Heart left ventricle (tissue), 16 donors: ENCODE measurements around the gene MRPL53. TPM values are rescaled to one million over a fixed set of nuclear protein-coding genes. Genes with fewer than 3 reads are reported as not detected.

ENCODE experiments used
- ATAC-seq, 4 donors: fragments of 200-7000 bp; cut with Tn5 transposase; one replicate each; pipeline ENCODE4 v1.9.1; 2020 to 2022; ENCODE audit warnings: moderate library complexity in 4 of 4, mild to moderate bottlenecking in 3 of 4, moderate number of reproducible peaks in 1 of 4
- DNase-seq, 5 donors: peaks; one replicate each; pipeline ENCODE4 v3.0.0-alpha.2; 2020
- H3K27ac ChIP-seq, 12 donors: fragments of 200-600 bp; sonication (generic) in 4 of 12; one replicate each; pipeline versions ENCODE4 v1.5.0 to v1.8.0; 2016 to 2022; ENCODE audit warnings: mild to moderate bottlenecking in 2 of 12
- H3K27me3 ChIP-seq, 9 donors: fragments of 200-600 bp; sonication (generic) in 2 of 9; one replicate each; pipeline versions ENCODE4 v1.5.1 to v1.8.0; 2016 to 2022; ENCODE audit warnings: mild to moderate bottlenecking in 3 of 9
- H3K36me3 ChIP-seq, 9 donors: fragments of 200-600 bp; sonication (generic) in 2 of 9; one replicate each; pipeline versions ENCODE4 v1.5.0 to v1.8.0; 2018 to 2022; ENCODE audit warnings: mild to moderate bottlenecking in 2 of 9
- H3K4me1 ChIP-seq, 12 donors: fragments of 200-600 bp; sonication (generic) in 4 of 12; one replicate each; pipeline versions ENCODE4 v1.5.0 to v1.8.0; 2016 to 2022; ENCODE audit warnings: mild to moderate bottlenecking in 3 of 12
- H3K4me3 ChIP-seq, 12 donors: fragments of 200-600 bp; sonication (generic) in 4 of 12; one replicate each; pipeline versions ENCODE4 v1.5.0 to v1.8.0; 2017 to 2022; ENCODE audit warnings: mild to moderate bottlenecking in 9 of 12, moderate library complexity in 4 of 12
- H3K9me3 ChIP-seq, 12 donors: fragments of 200-600 bp; sonication (generic) in 4 of 12; one replicate each; pipeline versions ENCODE4 v1.5.0 to v1.8.0; 2016 to 2022; ENCODE audit warnings: mild to moderate bottlenecking in 1 of 12
- CTCF ChIP-seq, 12 donors: fragments of 200-600 bp; sonication (generic) in 4 of 12; IDR thresholded peaks; one replicate each; pipeline versions ENCODE4 v1.5.0 to v1.8.0; 2018 to 2022; ENCODE audit warnings: antibody characterized with exemption in 12 of 12, mild to moderate bottlenecking in 5 of 12
- POLR2A ChIP-seq, 2 donors: fragments of 450-650 bp; IDR thresholded peaks; one replicate each; pipeline ENCODE4 v1.6.1; 2017; ENCODE audit warnings: antibody characterized with exemption in 2 of 2, mild to moderate bottlenecking in 2 of 2, moderate library complexity in 2 of 2
- WGBS, 4 donors: extraction: QIAGEN DNeasy Blood & Tissue Kit in 2 of 4; methylation state at CpG; one replicate each; pipeline versions ENCODE4 v1.1.5 to v1.1.7; 2013 to 2018; 5-methylcytosine and 5-hydroxymethylcytosine counted together
- intact Hi-C, 10 donors: fragments of 100-400 bp; cut with DNase I; formaldehyde crosslinking; loops; one replicate each; pipeline versions ENCODE4 v1.11.1 to v1.14.2; 2022
- polyA plus RNA-seq, 2 donors: library from polyadenylated mRNA; stranded (reverse); fragments of 200-250 nt; gene quantifications; one replicate each; pipeline ENCODE4 v1.2.3, GENCODE V29; 2013
- total RNA-seq, 9 donors: library from RNA; depleted of rRNA in 2 of 9; stranded (reverse); fragments of >200 nt in 2 of 9; fragmentation: NEBNext Ultra II Directional in 3 of 9; extraction: Animal tissue kit (Norgen Biotek cat#: 25700) in 3 of 9; gene quantifications; one replicate each; pipeline versions ENCODE4 v1.1.0 to v1.2.4, GENCODE V29; 2016 to 2023
- donor health status: ischemic (EF 13 %, LVEDD 7.1; RV severe dilation, severe dysfunction).
- donor health status: healthy with polysubstance abuse.
- donor health status: DM: no; HTN: yes; CAD: no.
- donor health status: DM: no; HTN: no; CAD: no.
- donor health status: ischemic (EF 25% LVEDD 6.9; RV normal size, moderate dysfunction).
- donor health status: ischemic (EF 25% LVEDD 5.7; RV mildly dilated, moderate dysfunction).
- donor health status: healthy.
- donor health status: DM: yes; HTN: yes; CAD: no.
- donor health status: ischemic (EF 35%, LVEDD 5.7; RV mildly dilated, moderate dysfunction).
- donor health status: nonischemic (EF 11% LVEDD 7.7; RV severe dilation, severe dysfunction).
- donor health status: DM: yes; HTN: yes; CAD: no.
- donor health status: PGD.
- donor health status: ischemic (EF 29% LVEDD 5.4; RV normal size, mild dysfunction).
- donor health status: nonischemic (EF 23%, LVEDD 6.1; RV moderate dilation, normal function).

Gene MRPL53
- total and polyA plus RNA-seq, 11 donors = 64.9 to 180 (median 135) TPM

GRCh38 chr2:74458938-74459363 is 13.5 kb downstream of the MRPL53 start:
- peaks cover 0 to 27% (median 22%) of the 10 kb centered on the region in 9 donors for H3K36me3 ChIP-seq
- no peaks in the 10 kb centered on the region for H3K27me3 ChIP-seq
- no peaks in the 10 kb centered on the region for H3K9me3 ChIP-seq
- H3K4me3 ChIP-seq = peak overlapping the region; percentile 52 to 83 (median 70)
- H3K4me1 ChIP-seq = peaks cover 5 to 42% (median 33%) of the 10 kb centered on the region in 12 donors
- DNase-seq = no peak
- no peak for ATAC-seq
- no peak for TF ChIP-seq CTCF (IDR thresholded peaks at IDR 0.05)
- TF ChIP-seq POLR2A (IDR thresholded peaks at IDR 0.05) = no peak
- H3K27ac ChIP-seq = peak overlapping the region in 10 of 12 donors; percentile 66 to 97 (median 78)
- intact Hi-C loops = loop anchor here in 1 of 10 donors (5.0 kb wide), 1 partner anchor 42 kb away; no protein-coding TSS in a partner anchor
- WGBS, 4 donors = 2 to 5% (median 3%) methylated on average over 10 of the region's 10 CpGs

- Histone ChIP-seq H3K4me1 (peaks cover 5 to 40% (median 32%) of the 10 kb centered on the region in 12 donors), H3K4me3 (peak within 1 kb of the TSS; percentile 52 to 83 (median 70)), H3K27me3 (no peaks in the 10 kb centered on the region), H3K9me3 (no peaks in the 10 kb centered on the region), H3K27ac (peak within 1 kb of the TSS; percentile 84 to 98 (median 95)), H3K36me3 (peaks cover 0 to 27% (median 22%) of the 10 kb centered on the region in 9 donors)
- TF ChIP-seq POLR2A (IDR thresholded peaks at IDR 0.05) (peak in 1 of 2 donors; percentile 61), CTCF (IDR thresholded peaks at IDR 0.05) (no peak)
- intact Hi-C loops = loop anchor here in 1 of 10 donors (5.0 kb wide), 1 partner anchor 41 kb away; no protein-coding TSS in a partner anchor
- 0 to 2% (median 1%) methylated on average over 32 to 38 of the region's 38 CpGs for WGBS, 4 donors
- peak; percentile 99 to 100 (median 100) for DNase-seq
- ATAC-seq = peak; percentile 93 to 96 (median 95)
Observed at GRCh38 chr2:74458132-74458937, 14.1 kb downstream of the MRPL53 start, which contains the start of gene WBP1. TSS of gene WBP1 (plus strand) at chr2:74458438. CDS start at chr2:74458603, 165 bp downstream.

- DNase-seq (peak; percentile 67 to 86 (median 74)), ATAC-seq (peak; percentile 11 to 36 (median 29))
- no peak for TF ChIP-seq CTCF (IDR thresholded peaks at IDR 0.05)
- peak; percentile 47 to 76 for TF ChIP-seq POLR2A (IDR thresholded peaks at IDR 0.05)
- Histone ChIP-seq H3K36me3 (peaks cover 0 to 25% (median 15%) of the 10 kb centered on the region in 9 donors), H3K4me1 (peaks cover 5 to 40% (median 32%) of the 10 kb centered on the region in 12 donors), H3K27me3 (no peaks in the 10 kb centered on the region), H3K4me3 (peak overlapping the region; percentile 50 to 83 (median 70)), H3K9me3 (no peaks in the 10 kb centered on the region), H3K27ac (peak overlapping the region; percentile 84 to 98 (median 95))
- intact Hi-C loops = loop anchor here in 1 of 10 donors (5.0 kb wide), 1 partner anchor 40 kb away; no protein-coding TSS in a partner anchor
- WGBS, 4 donors = 0 to 2% (median 1%) methylated on average over 22 to 46 of the region's 46 CpGs
Observed at GRCh38 chr2:74457549-74458131, 14.8 kb downstream of the MRPL53 start.
